ENCODE results near the gene ZNF766.

DNA sequence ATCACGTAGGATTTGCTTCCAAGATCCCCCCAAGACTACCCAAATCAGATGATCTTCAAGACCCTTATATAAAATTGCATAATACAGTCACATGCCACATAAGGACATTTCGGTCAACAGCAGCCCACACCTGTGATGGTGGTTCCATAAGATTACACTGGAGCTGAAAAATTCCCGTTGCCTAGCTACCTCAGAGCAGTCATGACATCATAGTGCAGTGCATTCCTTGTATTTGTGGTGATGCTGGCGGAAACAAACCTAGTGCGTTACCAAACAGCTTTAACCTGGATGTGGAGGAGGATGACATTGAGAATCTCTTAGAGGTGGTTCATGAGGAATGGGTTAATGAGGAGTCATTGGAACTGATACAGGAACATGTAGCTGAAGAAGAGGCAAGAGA lies 4.8 kb downstream of the ZNF766 start:
- TF ChIP-seq, protein P1, sequence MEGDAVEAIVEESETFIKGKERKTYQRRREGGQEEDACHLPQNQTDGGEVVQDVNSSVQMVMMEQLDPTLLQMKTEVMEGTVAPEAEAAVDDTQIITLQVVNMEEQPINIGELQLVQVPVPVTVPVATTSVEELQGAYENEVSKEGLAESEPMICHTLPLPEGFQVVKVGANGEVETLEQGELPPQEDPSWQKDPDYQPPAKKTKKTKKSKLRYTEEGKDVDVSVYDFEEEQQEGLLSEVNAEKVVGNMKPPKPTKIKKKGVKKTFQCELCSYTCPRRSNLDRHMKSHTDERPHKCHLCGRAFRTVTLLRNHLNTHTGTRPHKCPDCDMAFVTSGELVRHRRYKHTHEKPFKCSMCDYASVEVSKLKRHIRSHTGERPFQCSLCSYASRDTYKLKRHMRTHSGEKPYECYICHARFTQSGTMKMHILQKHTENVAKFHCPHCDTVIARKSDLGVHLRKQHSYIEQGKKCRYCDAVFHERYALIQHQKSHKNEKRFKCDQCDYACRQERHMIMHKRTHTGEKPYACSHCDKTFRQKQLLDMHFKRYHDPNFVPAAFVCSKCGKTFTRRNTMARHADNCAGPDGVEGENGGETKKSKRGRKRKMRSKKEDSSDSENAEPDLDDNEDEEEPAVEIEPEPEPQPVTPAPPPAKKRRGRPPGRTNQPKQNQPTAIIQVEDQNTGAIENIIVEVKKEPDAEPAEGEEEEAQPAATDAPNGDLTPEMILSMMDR (conservative IDR thresholded peaks at IDR 0.05; ENCODE audit: low read length): no peak
- no peak for TF ChIP-seq EZH2phosphoT487 (IDR thresholded peaks at IDR 0.05; ENCODE audit: borderline replicate concordance, low read depth, low read length)
